ENCODE results near the gene UTS2B.

Gene UTS2B

GRCh38 chr3:191336833-191337232 lies 6.5 kb upstream of the UTS2B start:
- H3K27ac ChIP-seq = no peak overlapping the region
- H3K27me3 ChIP-seq (ENCODE audit: insufficient read depth, low read depth, severe bottlenecking) = no peaks in the 10 kb centered on the region
- no peak for TF ChIP-seq CTCF (IDR thresholded peaks at IDR 0.05; ENCODE audit: low read depth, low read length)
- H3K9me3 ChIP-seq (ENCODE audit: severe bottlenecking) = no peaks in the 10 kb centered on the region
- H3K4me3 ChIP-seq (ENCODE audit: low read depth, low read length) = no peak overlapping the region
- no peak for DNase-seq
- no peaks in the 10 kb centered on the region for H3K36me3 ChIP-seq

GRCh38 chr3:191334346-191334893 lies 4.1 kb upstream of the UTS2B start:
- Histone ChIP-seq H3K36me3 (no peaks in the 10 kb centered on the region; the same call in 1 of the 2 replicates), H3K27me3 (ENCODE audit: insufficient read depth, low read depth, severe bottlenecking) (no peaks in the 10 kb centered on the region), H3K27ac (no peak overlapping the region), H3K9me3 (ENCODE audit: severe bottlenecking) (no peaks in the 10 kb centered on the region), H3K4me3 (ENCODE audit: low read depth, low read length) (no peak overlapping the region)
- no peak for DNase-seq
- no peak for TF ChIP-seq CTCF (IDR thresholded peaks at IDR 0.05; ENCODE audit: low read depth, low read length)

GRCh38 chr3:191333298-191333880 lies 3.1 kb upstream of the UTS2B start:
- DNase-seq = no peak
- H3K36me3 ChIP-seq = no peaks in the 10 kb centered on the region; the same call in 1 of the 2 replicates
- no peak overlapping the region for H3K27ac ChIP-seq
- H3K4me3 ChIP-seq (ENCODE audit: low read depth, low read length) = no peak overlapping the region
- no peaks in the 10 kb centered on the region for H3K9me3 ChIP-seq (ENCODE audit: severe bottlenecking)
- no peak for TF ChIP-seq CTCF (IDR thresholded peaks at IDR 0.05; ENCODE audit: low read depth, low read length)
- H3K27me3 ChIP-seq (ENCODE audit: insufficient read depth, low read depth, severe bottlenecking) = no peaks in the 10 kb centered on the region

- H3K9me3 ChIP-seq (ENCODE audit: severe bottlenecking) = no peaks in the 10 kb centered on the region
- no peak for TF ChIP-seq CTCF (IDR thresholded peaks at IDR 0.05; ENCODE audit: low read depth, low read length)
- no peak for DNase-seq
- H3K27ac ChIP-seq = no peak overlapping the region
- no peaks in the 10 kb centered on the region; the same call in 1 of the 2 replicates for H3K36me3 ChIP-seq
- H3K27me3 ChIP-seq (ENCODE audit: insufficient read depth, low read depth, severe bottlenecking) = no peaks in the 10 kb centered on the region
- H3K4me3 ChIP-seq (ENCODE audit: low read depth, low read length) = no peak overlapping the region
Measured at GRCh38 chr3:191331388-191331787, 1.1 kb upstream of the UTS2B start.

- no peaks in the 10 kb centered on the region for H3K9me3 ChIP-seq (ENCODE audit: severe bottlenecking)
- no peaks in the 10 kb centered on the region for H3K27me3 ChIP-seq (ENCODE audit: insufficient read depth, low read depth, severe bottlenecking)
- DNase-seq = no peak
- peak overlapping the region; percentile 58 for H3K4me3 ChIP-seq (ENCODE audit: low read depth, low read length)
- peak overlapping the region; percentile 96 for H3K27ac ChIP-seq
- no peak for TF ChIP-seq CTCF (IDR thresholded peaks at IDR 0.05; ENCODE audit: low read depth, low read length)
- H3K36me3 ChIP-seq = no peaks in the 10 kb centered on the region; the same call in 1 of the 2 replicates
Measured at GRCh38 chr3:191330530-191331048, 263 bp upstream of the UTS2B start.
